ENCODE measurements around the gene MLIP.
"Not testable (repeated sequence)": the region's sequence is repeated elsewhere in the genome, so short reads cannot be mapped to it uniquely, and the experiment has no call there.

Gene MLIP

GRCh38 chr6:54151861-54152260 is 40.6 kb downstream of the MLIP start:
- DNase-seq: no peak

DNA sequence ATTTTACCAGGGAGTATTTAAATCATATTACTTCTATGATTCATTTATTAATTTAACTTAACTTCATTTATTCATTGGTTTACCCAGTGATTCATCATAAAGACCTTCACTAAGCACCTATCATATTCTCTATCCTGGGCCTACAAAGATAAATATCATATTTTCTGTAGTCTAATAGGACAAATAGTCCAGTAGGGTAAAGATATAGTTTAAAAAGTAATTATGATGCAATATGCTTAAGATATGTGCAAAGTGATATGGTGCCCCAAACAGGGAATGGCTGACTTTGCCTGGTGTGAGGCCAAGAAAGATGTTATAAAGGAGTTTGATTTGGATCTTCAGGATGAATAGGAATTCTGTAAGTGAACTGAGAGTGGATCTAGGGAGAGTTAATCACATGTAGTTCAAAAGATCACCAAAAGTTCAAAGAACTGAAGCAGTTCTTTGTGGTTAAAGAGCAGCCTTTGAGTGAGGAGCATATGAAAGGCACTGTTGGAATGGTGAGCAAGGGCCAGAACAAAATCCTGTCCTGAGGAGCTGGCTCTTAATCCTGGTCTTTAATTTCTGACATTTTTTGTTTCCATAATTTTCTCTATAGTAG is 45.5 kb downstream of the MLIP start:
- DNase-seq: no peak

DNA sequence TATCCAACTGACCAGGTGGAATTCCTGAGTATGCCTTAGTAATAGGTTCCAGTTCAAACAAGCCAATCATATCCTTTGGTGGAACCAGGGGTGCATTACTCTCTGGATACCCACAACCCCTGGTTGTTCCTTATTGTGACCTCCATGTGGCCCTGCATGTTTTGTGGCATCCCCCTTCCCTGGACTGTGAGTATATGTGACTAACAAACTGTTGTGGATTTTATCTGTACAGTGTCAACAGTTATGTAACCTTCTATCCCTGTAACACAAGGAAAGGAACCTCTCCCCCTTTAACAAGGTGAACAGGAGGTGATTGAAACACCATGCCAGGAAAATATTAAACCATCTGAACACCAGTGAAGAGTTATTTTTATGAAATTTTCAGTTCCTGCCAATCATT is 46.2 kb downstream of the MLIP start:
- DNase-seq: no peak

DNA sequence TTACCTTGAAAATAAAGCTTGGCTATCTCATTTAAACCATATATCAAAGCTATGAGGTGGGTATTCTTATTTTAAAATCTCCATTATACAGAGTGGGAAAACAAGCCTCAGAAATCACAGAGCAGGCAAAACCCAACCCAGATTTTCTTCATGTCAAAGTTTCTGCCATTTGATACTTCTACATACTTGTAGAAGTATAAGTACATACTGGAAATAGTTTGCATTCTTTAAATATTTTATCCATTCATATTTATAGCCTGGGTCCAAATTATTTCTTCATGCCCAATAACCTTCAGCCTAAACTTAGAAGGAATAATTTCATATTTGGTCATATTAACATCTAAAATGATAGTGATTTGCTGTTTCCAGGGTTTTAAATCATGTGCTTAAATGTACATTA is 61.8 kb downstream of the MLIP start:
- DNase-seq: no peak

GRCh38 chr6:54179152-54179551 is 67.9 kb downstream of the MLIP start:
- no peak for DNase-seq

GRCh38 chr6:54183616-54184015 is 72.4 kb downstream of the MLIP start:
- no peak for DNase-seq

GRCh38 chr6:54185885-54186284 is 74.6 kb downstream of the MLIP start:
- DNase-seq: no peak

- no peak for DNase-seq
These were observed 77.6 kb downstream of the MLIP start for GRCh38 chr6:54188846-54189245.

DNA sequence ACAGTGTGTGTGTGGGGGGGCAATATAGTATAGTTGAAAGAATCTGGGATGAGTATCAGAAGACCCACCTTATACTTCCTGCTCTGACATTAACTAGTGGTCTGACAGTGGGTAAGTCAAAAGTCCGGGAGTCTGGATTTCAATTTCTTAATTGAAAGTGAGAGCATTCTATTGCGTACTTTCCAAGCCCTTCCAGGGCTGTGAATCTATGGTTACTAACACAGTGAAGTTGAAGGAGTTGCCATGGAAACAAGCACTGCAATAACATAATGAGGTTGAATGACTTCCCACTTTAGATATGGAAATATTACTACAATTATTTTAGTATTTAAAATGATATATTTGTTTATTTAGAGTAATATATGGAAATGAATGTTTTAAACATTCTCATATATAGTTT is 80.2 kb downstream of the MLIP start:
- no peak for DNase-seq

- no peak for DNase-seq
These were observed 81.8 kb downstream of the MLIP start for GRCh38 chr6:54192993-54193392.

GRCh38 chr6:54193560-54193959 is 82.3 kb downstream of the MLIP start:
- DNase-seq: no peak

DNA sequence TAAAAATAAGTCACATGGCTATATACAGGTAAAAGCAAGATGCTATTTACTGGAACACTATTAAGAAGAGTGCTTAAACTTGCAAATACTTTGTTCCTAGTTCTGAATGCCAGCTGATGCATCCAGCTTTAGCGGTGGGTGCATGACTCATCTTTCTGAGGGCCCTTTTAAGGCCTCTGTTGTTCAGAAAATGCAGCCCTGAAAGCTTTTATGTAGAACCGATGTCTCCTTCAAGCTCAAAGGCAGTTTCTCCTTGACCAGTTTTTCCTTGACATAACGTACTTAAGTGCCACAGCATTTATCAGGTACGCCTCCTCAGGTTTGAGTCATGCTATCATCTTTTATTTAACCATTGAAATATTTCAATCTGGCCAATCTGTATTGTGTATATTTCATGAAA is 82.8 kb downstream of the MLIP start:
- DNase-seq: no peak

GRCh38 chr6:54195637-54196036 is 84.4 kb downstream of the MLIP start:
- no peak for DNase-seq

GRCh38 chr6:54196905-54197304 is 85.7 kb downstream of the MLIP start:
- DNase-seq: no peak

DNA sequence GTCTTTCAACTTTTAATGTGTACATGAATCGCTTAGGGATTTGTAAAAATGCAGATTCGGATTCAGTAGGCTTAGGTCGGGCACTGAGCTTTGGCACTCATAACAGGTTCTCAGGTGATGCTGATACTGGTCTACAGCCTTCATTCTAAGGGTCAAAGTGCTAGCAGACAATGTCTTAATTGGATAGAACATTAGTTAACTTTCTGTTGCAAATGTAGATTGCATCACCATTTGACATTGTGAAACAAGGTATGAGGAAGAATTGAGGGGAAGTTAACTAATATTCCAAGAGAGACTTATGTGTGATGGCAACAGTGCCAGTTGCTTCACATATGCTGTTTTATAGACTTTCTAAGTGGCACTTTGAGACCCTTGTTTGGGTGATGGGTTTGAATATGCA is 86.9 kb downstream of the MLIP start:
- no peak for DNase-seq

DNA sequence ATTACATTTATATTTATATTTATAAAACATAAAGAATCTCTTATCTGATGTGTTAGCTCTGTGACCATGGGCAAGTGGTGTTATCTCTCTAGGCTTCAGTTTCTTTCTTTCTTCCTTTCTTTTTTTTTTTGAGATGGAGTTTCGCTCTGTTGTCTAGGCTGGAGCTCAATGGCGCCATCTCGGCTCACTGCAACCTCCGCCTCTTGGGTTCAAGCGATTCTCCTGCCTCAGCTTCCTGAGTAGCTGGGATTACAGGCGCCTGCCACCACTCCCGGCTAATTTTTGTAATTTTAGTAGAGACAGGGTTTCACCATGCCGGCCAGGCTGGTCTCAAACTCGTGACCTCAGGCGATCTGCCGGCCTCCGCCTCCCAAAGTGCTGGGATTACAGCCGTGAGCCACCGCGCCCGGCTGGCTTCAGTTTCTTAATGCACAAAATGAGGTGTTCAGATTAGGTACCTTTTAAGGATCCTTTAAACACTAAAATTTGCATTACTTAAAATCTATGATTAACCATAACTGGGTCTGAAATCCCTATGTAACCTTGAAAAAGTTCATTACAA is 92.3 kb downstream of the MLIP start:
- DNase-seq: not testable (repeated sequence)

GRCh38 chr6:54204921-54205591 is 93.8 kb downstream of the MLIP start:
- no peak for DNase-seq

GRCh38 chr6:54206510-54206909 is 95.3 kb downstream of the MLIP start:
- DNase-seq: no peak

- not testable (repeated sequence) for DNase-seq
These were observed 98.7 kb downstream of the MLIP start for GRCh38 chr6:54209983-54210382.

- no peak for DNase-seq
These were observed 103.0 kb downstream of the MLIP start for GRCh38 chr6:54214286-54214685.

GRCh38 chr6:54216336-54216735 is 105.1 kb downstream of the MLIP start:
- DNase-seq: no peak

- DNase-seq: no peak
These were observed 105.8 kb downstream of the MLIP start for GRCh38 chr6:54217018-54217417.

DNA sequence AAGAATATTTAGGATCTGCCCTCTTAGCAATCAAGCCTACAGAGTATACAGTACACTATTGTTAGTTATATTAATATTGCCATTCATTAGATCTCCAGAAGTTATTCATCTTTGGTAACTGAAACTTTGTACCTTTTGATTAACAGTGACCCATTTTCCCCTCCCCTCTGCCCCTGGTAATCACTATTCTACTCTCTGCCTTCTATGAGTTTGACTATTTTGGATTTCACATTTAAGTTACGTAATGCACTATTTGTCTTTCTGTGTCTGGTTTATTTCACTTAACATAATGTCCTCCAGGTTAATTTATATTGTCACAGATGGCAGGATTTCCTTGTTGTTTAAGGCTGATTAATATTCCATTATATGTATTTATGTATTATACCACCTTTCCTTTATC is 111.0 kb downstream of the MLIP start:
- DNase-seq: no peak

GRCh38 chr6:54232703-54233102 is 121.5 kb downstream of the MLIP start:
- DNase-seq: no peak

DNA sequence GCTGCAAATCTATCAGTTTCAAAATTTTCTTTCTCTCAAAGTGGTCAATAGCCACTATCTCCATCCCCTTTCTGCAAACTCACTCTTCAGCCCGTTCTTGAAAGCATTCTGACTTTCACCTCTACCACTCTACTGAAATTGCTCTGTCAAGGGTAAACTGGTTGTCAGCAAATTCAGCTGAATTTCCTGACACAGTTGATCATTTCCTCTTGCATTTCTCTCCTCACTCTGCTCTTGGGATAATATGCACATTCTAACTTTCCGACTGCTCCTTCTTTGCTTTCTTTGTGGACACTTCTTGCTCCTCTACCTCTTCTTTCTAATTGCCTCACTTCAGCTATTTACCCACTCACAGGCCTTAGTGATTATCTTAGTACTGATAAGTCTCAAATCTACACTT is 123.3 kb downstream of the MLIP start:
- no peak for DNase-seq

All from activated CD4-positive, alpha-beta T cell treated with anti-CD3 and anti-CD28 coated beads for 4 hours (primary cell).